Thoracic aorta (tissue), 2 donors: Measurements from ENCODE around the gene MLLT6. TPM values are rescaled to one million over a fixed set of nuclear protein-coding genes. Genes with fewer than 3 reads are reported as not detected.
A peak's percentile ranks its signal among the peaks of the same experiment; 100 is the strongest.

Experiments
- ATAC-seq: fragments of 150-250 bp; one replicate; pipeline ENCODE4 v1.8.0; 2017; ENCODE audit warnings: low read depth; ENCODE audit not compliant: insufficient number of reproducible peaks, low FRiP score
- DNase-seq: peaks from one replicate; pipeline ENCODE4 v3.0.0-alpha.2; 2020; ENCODE audit warnings: low spot score
- H3K27ac ChIP-seq, 2 donors: fragments of 200-600 bp; sonication (generic); 1 replicate in 1 of 2; 2 replicates in 1 of 2; pipeline ENCODE4 v1.5.1; 2016; ENCODE audit warnings: mild to moderate bottlenecking in 2 of 2, moderate library complexity in 2 of 2
- H3K27me3 ChIP-seq: fragments of 200-600 bp; sonication (generic); replicated peaks from 2 replicates; pipeline ENCODE4 v1.6.0; 2016; ENCODE audit warnings: mild to moderate bottlenecking; ENCODE audit not compliant: insufficient read depth
- H3K36me3 ChIP-seq: fragments of 200-600 bp; sonication (generic); one replicate; pipeline ENCODE4 v1.5.1; 2016
- H3K4me1 ChIP-seq, 2 donors: fragments of 200-600 bp; sonication (generic); 1 replicate in 1 of 2; 2 replicates in 1 of 2; pipeline versions ENCODE4 v1.5.1 to v1.6.0; 2016; ENCODE audit warnings: low read depth in 2 of 2, mild to moderate bottlenecking in 1 of 2; ENCODE audit not compliant: control insufficient read depth in 1 of 2
- H3K4me3 ChIP-seq: fragments of 200-600 bp; sonication (generic); 2 replicates; pipeline ENCODE4 v1.5.1; 2016; ENCODE audit warnings: mild to moderate bottlenecking
- H3K9me3 ChIP-seq: fragments of 200-600 bp; sonication (generic); 2 replicates; pipeline ENCODE4 v1.5.1; 2016
- total RNA-seq, 2 donors: library from RNA; depleted of rRNA; stranded (reverse); fragments of >200 nt; gene quantifications; one replicate each; pipeline versions ENCODE4 v1.1.0 to v1.2.3, GENCODE V29; 2016
- TF ChIP-seq, protein P1 (sequence below): fragments of 200-600 bp; sonication (generic); IDR thresholded peaks from one replicate; pipeline ENCODE4 v1.5.1; 2019; ENCODE audit warnings: antibody characterized with exemption

The MLLT6 gene
- total RNA-seq, 2 donors from 2014 or later = 113 to 201 TPM

DNA sequence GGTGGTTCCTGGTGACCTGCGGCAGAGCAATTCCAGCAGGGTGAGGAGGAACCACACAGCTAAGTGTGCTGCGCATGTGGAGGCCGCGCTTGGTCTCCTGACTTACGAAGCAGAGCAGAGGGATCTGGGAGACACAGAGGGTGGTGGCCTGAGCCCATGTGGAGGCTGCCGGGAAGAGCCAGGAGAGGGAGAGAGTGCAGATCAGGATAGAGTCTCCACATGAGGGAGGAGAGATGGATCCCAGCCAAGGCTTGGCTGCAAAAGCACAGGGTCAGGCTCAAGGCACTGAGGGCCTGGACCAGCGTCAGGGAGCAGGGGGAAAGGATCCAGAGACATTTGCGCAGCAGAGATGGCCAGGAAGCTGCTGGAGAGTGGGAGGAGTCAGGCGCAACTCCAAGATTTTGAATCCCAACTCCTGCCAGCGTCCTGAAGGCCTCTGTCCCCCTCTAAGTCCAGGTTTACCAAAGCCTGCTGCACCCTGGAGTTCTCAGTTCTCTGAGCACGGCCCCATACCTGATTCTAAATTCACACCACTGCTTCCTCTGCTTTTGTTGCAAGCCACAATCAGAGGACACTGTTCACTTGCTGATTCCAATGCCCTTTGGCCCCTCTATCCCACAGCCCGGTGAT lies 11.3 kb upstream of the MLLT6 start:
- H3K4me3 ChIP-seq = no peak overlapping the region
- TF ChIP-seq, protein P1, sequence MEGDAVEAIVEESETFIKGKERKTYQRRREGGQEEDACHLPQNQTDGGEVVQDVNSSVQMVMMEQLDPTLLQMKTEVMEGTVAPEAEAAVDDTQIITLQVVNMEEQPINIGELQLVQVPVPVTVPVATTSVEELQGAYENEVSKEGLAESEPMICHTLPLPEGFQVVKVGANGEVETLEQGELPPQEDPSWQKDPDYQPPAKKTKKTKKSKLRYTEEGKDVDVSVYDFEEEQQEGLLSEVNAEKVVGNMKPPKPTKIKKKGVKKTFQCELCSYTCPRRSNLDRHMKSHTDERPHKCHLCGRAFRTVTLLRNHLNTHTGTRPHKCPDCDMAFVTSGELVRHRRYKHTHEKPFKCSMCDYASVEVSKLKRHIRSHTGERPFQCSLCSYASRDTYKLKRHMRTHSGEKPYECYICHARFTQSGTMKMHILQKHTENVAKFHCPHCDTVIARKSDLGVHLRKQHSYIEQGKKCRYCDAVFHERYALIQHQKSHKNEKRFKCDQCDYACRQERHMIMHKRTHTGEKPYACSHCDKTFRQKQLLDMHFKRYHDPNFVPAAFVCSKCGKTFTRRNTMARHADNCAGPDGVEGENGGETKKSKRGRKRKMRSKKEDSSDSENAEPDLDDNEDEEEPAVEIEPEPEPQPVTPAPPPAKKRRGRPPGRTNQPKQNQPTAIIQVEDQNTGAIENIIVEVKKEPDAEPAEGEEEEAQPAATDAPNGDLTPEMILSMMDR = no peak
- peak overlapping the region; percentile 22 to 48 for H3K27ac ChIP-seq
- no peak for ATAC-seq
- no peak for DNase-seq
- H3K4me1 ChIP-seq = peaks cover 3 to 11% of the 10 kb centered on the region in 2 donors
- no peaks in the 10 kb centered on the region for H3K36me3 ChIP-seq
- H3K9me3 ChIP-seq = no peaks in the 10 kb centered on the region
- H3K27me3 ChIP-seq = no peaks in the 10 kb centered on the region

DNA sequence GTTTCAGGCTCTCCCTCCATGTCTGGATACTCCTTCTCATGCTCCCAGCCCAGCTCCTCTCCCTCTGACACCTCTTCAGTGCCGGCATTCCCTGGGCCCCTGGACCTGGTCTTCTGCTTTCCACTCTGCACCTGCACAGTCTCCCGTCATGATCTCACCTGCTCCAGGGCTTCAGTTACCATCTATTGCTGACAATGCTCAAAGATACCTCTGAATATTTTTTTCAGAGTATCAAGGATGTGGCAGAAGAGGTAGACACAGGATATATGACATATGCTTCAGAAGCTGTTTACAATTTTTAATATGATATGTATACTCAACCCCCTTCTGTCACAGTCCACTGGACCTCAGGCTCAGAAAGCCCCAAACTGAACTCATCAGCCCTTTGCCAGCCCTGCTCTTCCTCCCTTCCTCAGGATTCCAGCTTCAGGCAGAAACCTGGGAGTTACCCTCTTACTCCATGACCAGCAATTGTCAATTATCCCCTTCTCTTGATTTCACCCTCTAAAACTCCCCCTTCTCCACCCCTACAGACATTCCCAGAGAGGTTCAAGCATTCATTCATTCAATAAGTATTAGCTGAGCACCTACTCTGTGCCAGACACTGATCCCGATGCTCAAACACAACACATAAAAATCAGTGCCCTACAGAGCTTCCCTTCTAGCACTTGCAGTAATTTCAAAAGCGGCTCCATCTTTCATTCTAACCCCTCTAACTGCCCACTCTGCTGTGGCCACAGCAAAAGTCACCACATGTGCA lies 7.8 kb upstream of the MLLT6 start:
- H3K27ac ChIP-seq = no peak overlapping the region
- H3K4me1 ChIP-seq = peaks cover 3 to 20% of the 10 kb centered on the region in 2 donors
- no peak for DNase-seq
- no peaks in the 10 kb centered on the region for H3K36me3 ChIP-seq
- no peaks in the 10 kb centered on the region for H3K9me3 ChIP-seq
- H3K27me3 ChIP-seq = no peaks in the 10 kb centered on the region
- no peak for ATAC-seq
- TF ChIP-seq, protein P1 = no peak
- no peak overlapping the region for H3K4me3 ChIP-seq

DNA sequence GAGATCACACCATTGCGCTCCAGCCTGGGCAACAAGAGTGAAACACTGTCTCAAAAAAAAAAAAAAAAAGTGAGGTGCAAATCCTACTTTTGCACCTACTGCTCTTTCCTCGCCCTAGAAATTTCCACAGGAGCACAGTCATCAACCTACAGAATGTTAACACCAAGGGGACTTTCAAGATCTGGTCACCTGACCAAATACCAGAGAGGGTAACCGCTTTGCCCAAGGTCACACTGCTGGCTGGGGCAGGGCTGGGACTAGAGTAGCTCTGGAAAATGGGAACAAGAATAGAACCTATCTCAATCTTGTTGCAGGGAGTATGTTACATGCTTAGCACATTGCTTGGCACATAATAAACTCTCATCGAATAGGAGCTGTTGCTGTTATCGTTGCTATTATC lies 6.3 kb upstream of the MLLT6 start:
- H3K27me3 ChIP-seq = no peaks in the 10 kb centered on the region
- H3K4me1 ChIP-seq = peaks cover 3 to 24% of the 10 kb centered on the region in 2 donors
- H3K36me3 ChIP-seq = no peaks in the 10 kb centered on the region
- ATAC-seq (no peak), DNase-seq (no peak)
- H3K9me3 ChIP-seq = no peaks in the 10 kb centered on the region
- no peak overlapping the region for H3K4me3 ChIP-seq
- TF ChIP-seq, protein P1 = no peak
- no peak overlapping the region for H3K27ac ChIP-seq

DNA sequence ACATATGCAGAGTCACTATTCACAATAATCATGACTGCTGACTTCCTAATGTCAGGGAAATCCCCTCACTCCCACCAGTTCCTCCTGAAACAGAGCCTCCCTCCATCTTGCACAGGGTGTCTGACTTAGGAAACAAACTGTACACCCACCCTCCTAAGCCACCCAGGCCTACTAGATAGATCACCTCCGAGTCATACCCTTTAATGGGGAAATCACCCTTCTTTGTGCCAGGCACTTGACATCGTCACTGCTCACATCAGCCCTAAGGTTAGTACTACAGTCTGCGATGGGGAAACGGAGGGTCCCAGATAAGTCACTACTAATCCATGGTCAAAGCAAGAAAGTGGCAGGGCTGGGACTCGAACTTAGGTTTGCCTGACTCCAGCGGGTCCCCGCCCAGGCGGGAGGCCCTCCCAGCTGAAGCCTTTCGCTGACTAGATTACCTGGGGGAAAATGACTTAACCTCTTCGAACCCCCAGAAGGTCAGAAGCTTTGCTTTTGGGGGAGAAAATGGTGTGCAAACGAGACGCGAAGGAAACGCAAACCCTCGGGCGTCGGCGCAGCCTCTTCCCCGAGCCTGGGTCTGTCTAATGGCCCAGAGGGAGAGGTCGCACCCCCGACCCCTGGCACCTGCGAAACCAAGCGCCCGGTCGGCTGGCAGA lies 3.4 kb upstream of the MLLT6 start:
- peak overlapping the region; percentile 73 to 90 for H3K27ac ChIP-seq
- H3K4me3 ChIP-seq = peak overlapping the region; percentile 99
- H3K9me3 ChIP-seq = no peaks in the 10 kb centered on the region
- ATAC-seq (no peak), DNase-seq (no peak)
- no peaks in the 10 kb centered on the region for H3K36me3 ChIP-seq
- TF ChIP-seq, protein P1 = no peak
- H3K27me3 ChIP-seq = no peaks in the 10 kb centered on the region
- peaks cover 0 to 22% of the 10 kb centered on the region in 2 donors for H3K4me1 ChIP-seq
